Measurements from ENCODE around the gene CNTNAP2. TPM values are rescaled to one million over a fixed set of nuclear protein-coding genes. Genes with fewer than 3 reads are reported as not detected.

CNTNAP2 gene
- total RNA-seq, 1 donor = under 0.01 TPM

DNA sequence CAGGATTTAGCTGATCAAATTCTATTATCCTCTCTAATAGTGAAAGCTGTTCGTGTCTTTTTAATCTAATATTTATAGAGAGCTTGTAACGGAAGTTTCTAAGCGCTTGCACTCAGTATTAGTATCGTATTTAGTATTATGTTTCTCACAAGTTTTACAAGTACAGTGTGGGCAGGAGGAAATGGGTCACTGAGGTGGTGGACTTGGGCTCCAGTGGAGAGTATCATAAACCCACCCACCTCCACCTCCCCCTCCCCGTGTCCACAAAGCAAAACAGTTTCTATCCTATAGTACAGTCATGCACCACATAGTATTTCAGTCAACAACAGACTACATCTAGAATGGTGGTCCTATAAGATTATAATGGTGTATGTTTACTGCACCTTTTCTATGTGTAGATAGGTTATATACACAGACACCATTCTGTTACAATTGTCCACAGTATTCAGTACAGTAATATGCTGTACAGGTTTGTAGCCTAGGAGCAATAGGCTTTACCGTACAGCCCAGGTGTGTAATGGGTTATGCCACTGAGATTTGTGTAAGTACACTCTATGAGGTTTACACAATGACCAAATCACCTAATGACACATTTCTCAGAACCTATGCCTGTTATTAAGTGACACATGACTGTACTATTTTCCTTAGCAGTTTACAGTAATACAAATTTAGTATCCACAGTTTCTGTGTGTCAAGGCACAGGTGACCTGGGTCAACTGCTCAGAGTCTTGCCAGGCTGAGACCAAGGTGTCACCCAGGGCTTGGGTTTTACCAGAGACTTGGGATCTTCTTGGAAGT lies 1452.7 kb downstream of the CNTNAP2 start:
- DNase-seq (ENCODE audit: low read depth) = no peak
- TF ChIP-seq, protein P1, sequence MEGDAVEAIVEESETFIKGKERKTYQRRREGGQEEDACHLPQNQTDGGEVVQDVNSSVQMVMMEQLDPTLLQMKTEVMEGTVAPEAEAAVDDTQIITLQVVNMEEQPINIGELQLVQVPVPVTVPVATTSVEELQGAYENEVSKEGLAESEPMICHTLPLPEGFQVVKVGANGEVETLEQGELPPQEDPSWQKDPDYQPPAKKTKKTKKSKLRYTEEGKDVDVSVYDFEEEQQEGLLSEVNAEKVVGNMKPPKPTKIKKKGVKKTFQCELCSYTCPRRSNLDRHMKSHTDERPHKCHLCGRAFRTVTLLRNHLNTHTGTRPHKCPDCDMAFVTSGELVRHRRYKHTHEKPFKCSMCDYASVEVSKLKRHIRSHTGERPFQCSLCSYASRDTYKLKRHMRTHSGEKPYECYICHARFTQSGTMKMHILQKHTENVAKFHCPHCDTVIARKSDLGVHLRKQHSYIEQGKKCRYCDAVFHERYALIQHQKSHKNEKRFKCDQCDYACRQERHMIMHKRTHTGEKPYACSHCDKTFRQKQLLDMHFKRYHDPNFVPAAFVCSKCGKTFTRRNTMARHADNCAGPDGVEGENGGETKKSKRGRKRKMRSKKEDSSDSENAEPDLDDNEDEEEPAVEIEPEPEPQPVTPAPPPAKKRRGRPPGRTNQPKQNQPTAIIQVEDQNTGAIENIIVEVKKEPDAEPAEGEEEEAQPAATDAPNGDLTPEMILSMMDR (IDR thresholded peaks at IDR 0.05; ENCODE audit: insufficient read depth, low read length) = no peak

DNA sequence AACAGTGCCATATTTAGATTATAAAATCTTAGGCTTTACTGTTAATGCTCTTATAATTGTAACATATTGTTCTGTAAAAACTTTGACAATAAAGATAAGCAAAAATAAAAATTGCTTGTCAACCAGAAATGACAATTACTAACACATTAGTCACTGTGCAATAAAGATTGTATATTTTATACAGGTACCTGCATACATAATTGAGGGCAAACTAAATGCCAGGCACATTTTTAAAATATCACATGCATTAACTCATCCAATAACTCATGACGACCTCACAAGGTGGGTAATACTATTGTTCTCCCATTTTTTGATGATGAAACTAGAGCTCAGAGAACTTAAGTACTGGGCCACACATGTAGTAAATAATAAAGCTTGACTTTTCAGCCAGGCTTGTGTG lies 1453.8 kb downstream of the CNTNAP2 start:
- H3K4me3 ChIP-seq (ENCODE audit: low read depth, low read length) = no peak overlapping the region
- peak; percentile 3 for DNase-seq (ENCODE audit: low read depth)
- TF ChIP-seq, protein P1 (IDR thresholded peaks at IDR 0.05; ENCODE audit: insufficient read depth, low read length) = no peak

More for the DNA sequence above, 1452.7 kb downstream of the CNTNAP2 start:
- H3K4me3 ChIP-seq (ENCODE audit: low read depth, low read length) = no peak overlapping the region

DNA sequence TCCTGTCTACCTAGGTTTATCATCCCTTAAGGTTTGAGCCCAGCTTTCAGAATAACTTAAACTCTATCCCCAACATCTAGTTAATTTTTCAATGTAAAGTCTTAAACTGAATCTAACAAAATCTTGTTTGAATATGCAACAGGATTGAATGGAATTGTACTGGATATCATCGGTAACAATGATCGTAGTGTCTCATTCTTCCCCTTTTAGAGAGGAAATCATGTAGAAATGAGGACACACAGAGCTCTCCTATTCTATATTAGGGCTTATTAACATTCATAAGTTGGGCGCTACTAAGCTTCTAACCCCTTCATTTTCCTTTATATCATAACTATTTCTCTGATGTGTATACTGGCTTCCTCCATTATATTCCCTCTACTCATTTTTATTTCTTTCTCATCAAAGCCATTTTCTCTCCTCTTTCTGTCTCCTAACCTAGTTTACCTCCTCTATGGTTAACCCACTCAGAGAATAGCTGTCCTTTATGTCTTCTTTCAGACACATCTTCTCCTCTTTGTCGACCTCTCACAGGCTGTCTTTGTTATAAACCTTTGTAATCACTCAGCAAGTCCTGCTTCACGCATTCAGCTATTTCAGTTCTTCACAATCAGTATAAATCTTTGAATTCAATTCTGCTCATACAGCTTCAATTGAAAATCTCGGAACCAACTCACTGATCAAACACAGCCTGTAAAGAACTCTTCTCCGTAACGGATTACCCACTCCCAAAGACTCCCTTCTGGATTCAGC lies 1455.0 kb downstream of the CNTNAP2 start:
- TF ChIP-seq, protein P1 (IDR thresholded peaks at IDR 0.05; ENCODE audit: insufficient read depth, low read length) = no peak
- H3K4me3 ChIP-seq (ENCODE audit: low read depth, low read length) = no peak overlapping the region
- DNase-seq (ENCODE audit: low read depth) = no peak

DNA sequence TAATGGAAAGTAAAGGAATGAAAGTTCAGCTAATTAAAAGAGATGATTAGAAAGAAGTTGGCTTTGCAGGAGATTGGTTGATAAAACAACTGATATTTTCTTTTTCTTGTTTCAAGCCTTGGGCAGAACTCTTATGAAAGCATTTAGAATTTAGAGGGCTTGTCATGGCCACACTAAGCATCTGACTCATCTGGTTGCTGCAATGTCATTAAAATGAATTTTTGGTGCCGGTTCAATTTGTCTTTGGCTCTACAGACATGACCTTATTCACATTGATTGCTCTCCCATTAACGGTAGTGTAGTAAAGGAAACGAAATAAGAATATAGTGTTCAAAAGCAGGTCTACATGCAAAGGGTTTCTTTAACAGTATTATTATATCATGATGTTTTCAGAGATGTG lies 1461.6 kb downstream of the CNTNAP2 start:
- TF ChIP-seq, protein P1 (IDR thresholded peaks at IDR 0.05; ENCODE audit: insufficient read depth, low read length) = no peak
- no peak overlapping the region for H3K4me3 ChIP-seq (ENCODE audit: low read depth, low read length)
- no peak for DNase-seq (ENCODE audit: low read depth)

DNA sequence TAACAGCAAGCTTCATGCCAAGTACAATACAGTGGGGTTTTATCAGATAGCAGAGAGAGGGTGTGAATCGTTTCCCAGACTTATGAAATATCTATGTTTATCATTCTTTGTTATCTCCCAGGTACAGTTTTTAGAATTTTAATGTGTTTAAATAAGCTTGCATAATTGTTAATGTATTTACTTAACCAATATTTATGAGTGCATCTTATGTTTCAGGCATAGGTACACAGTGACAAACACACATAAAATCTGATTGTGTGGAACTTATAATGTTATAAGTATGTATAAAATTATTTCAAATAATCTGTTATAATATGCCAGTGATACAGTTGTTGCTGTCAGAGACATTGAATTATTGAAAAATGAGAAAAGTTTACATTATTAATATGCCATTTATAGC lies 1462.5 kb downstream of the CNTNAP2 start:
- no peak for DNase-seq (ENCODE audit: low read depth)
- no peak overlapping the region for H3K4me3 ChIP-seq (ENCODE audit: low read depth, low read length)
- TF ChIP-seq, protein P1 (IDR thresholded peaks at IDR 0.05; ENCODE audit: insufficient read depth, low read length) = no peak

DNA sequence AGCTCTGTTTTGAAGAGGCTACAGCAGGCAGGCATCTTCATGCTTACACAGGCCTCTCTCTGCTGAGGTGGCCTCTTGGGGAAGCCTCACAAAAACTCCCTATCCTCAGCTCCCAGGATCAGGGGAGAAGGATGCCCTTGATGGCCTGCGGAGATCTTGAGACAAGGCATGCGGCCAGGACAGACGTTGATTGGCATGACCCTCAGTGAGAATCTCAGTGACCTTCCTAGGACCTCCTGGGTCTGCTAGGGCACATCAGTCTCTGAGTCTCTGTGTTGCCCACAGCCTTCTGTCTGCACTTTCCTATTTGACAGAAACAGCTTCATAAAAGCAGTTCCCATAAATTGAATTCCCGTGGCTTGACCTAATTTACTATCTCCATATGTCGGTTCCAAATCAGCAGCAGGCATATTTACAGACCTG lies 1468.2 kb downstream of the CNTNAP2 start:
- H3K4me3 ChIP-seq (ENCODE audit: low read depth, low read length) = no peak overlapping the region
- TF ChIP-seq, protein P1 (IDR thresholded peaks at IDR 0.05; ENCODE audit: insufficient read depth, low read length) = no peak
- no peak for DNase-seq (ENCODE audit: low read depth)

Measured in fibroblast of the aortic adventitia (primary cell).